Subcutaneous adipose tissue (tissue), 4 donors: Measurements from ENCODE around the gene SLC24A3. TPM values are rescaled to one million over a fixed set of nuclear protein-coding genes. Genes with fewer than 3 reads are reported as not detected.

Experiments
- total RNA-seq, 4 donors: library from RNA; depleted of rRNA; stranded (reverse); fragments of >200 nt; gene quantifications; one replicate each; pipeline ENCODE4 v1.1.0, GENCODE V29; 2016
- TF ChIP-seq, protein P1 (sequence below): fragments of 450-650 bp; IDR thresholded peaks from one replicate; pipeline ENCODE4 v1.5.1; 2016; ENCODE audit warnings: low read depth, mild to moderate bottlenecking, control low read depth, antibody characterized with exemption, moderate library complexity

Gene SLC24A3
- total RNA-seq, 4 donors from 2014 or later: 4.6 to 12.2 (median 9.1) TPM

DNA sequence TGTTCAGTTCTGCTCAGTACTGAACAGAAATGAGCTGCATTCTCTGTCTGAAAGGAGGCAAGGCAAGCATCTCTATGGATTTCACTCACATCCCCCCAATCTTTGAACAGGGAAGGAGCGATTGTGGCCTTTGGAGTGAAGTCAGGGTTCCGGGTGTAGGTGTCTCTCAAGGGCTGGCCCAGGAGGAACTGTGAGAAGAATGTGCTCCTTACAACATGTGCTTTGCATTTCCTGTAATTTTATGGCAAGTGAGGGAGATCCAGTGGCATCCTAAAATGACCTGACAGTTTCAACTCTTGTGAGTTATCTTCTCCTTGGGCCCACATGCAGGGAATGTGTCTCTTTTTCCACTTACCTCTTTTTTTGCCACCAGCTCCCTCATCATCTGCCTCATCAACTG lies 482.6 kb downstream of the SLC24A3 start:
- TF ChIP-seq, protein P1, sequence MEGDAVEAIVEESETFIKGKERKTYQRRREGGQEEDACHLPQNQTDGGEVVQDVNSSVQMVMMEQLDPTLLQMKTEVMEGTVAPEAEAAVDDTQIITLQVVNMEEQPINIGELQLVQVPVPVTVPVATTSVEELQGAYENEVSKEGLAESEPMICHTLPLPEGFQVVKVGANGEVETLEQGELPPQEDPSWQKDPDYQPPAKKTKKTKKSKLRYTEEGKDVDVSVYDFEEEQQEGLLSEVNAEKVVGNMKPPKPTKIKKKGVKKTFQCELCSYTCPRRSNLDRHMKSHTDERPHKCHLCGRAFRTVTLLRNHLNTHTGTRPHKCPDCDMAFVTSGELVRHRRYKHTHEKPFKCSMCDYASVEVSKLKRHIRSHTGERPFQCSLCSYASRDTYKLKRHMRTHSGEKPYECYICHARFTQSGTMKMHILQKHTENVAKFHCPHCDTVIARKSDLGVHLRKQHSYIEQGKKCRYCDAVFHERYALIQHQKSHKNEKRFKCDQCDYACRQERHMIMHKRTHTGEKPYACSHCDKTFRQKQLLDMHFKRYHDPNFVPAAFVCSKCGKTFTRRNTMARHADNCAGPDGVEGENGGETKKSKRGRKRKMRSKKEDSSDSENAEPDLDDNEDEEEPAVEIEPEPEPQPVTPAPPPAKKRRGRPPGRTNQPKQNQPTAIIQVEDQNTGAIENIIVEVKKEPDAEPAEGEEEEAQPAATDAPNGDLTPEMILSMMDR: no peak

DNA sequence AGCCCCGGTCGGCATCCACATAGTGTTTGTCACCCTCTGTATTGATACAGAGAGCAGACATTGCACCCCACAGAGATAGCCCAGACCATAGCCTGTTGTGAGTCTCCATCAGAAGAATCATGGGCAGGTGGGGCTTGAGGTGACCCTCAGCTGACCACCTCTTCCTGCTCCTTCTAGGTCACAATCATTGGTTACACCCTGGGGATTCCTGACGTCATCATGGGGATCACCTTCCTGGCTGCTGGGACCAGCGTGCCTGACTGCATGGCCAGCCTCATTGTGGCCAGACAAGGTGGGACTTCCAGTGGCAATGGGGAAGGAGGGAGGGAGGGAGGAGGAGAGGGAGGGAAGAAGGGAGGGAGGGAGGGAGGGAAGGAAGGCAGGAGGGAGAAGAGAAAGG lies 484.2 kb downstream of the SLC24A3 start:
- TF ChIP-seq, protein P1: no peak

DNA sequence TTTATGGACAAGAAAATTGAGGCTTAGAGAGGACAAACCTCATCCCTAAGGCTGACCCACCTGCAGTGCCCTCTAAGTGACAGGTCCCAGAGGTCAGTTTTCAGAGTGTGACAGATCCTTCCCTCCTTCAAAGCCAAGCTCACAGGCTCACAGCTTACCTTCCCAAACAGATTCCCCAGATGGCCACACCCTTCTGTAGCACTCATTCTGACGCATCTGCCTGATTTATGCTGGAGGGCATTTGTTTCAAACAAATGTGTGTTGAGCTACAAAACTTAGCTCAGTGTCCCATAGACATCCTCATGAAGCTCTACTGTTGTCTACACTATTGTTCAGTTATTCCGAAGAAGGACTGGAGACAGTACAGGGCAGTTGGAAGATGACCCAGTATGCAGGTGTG lies 485.0 kb downstream of the SLC24A3 start:
- TF ChIP-seq, protein P1: no peak

DNA sequence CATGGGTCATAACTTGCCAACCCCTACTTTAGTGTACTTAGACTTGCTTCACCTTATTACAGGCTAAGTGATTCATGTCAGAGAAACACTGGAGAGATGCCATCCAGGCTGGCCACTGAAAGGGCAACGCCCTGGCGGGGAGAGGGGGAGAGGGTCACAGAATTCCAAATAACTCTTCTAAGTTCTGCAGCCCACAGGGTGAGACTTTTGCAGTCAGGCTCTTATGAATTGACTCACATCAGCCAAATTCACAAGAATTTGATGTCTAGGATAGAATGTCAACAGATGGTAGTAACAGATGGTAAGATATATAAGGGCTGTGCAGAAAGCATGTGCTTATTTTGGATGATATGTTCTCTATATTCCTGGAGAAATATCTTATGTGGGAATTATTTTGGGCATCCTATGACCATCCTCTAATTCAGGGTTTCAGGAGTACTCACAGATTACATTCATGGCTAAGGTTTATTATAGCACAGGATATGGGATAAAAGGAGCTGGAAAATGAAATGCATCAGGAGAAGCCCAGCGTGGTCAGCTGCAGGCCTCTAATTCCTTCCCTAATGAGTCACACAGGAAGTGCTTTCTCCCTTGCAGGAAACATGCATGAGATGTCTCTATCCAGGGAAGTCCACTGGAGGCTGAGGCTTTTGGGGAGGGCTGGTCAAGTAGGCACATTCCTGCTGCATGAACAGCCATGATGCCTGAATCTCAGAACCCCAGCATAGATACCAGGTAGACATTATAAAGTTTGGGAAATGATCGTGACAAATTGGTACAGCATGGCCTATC lies 486.9 kb downstream of the SLC24A3 start:
- TF ChIP-seq, protein P1: no peak

- TF ChIP-seq, protein P1: no peak
Measured at GRCh38 chr20:19701429-19701828, 489.0 kb downstream of the SLC24A3 start.

DNA sequence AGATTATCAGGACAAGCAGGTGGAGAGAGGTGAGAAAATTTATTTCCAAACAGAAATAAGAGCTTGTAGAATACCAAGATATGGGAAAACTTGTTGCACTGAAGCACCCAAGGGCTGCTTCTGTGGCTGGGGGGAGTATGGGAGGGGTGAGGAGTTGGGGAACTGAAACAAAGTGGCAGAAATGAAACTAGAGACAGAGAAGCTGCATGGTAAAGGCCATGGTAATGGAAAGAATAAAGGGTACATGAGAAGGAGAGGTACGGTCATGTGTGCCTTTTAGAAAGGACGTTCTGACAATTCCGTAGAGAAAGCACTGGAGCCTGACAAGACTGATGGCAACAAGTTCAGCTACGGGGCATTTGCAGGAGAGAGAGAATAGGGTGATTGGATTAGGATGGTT lies 494.0 kb downstream of the SLC24A3 start:
- TF ChIP-seq, protein P1: no peak

DNA sequence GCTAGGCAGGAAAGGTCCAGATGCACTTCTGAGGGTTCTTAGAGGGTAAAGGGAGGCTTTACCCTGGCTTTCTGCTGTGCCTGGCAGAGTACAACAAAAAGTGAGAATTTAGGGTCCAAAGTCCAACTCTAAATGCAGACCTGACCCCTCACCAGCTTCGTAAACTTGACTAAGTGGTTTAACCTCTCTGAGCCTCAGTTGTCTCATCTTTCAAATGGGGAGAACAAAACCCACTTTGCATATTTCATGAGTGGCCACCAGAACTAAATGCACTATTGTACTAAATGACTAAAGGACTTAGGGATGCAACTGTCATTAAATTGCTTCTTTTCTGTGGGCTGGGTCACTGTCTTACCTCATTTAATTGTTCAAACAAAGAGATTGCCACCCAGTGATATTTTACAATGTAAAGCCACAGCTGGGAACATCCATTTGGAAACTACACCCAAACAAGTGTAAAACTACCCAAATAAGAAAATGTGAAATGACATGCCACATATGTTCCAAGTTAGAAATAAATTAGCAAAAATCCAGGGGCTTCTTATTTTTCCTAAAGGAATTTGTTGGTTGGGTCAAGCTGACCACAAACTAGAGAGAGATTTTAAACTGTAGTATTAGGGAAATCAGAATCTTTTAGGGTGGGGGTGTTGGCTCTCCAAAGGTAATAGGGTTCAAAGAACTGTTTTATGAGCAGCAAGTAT lies 497.3 kb downstream of the SLC24A3 start:
- TF ChIP-seq, protein P1: no peak
